ENCODE data around the gene PNPLA6. TPM values are rescaled to one million over a fixed set of nuclear protein-coding genes. Genes with fewer than 3 reads are reported as not detected.
A peak's percentile ranks its signal among the peaks of the same experiment; 100 is the strongest.

The PNPLA6 gene
- total and polyA plus RNA-seq, 2 of the 13 experiments (the other 11 are each of a cell fraction or from before 2014, with no cell fraction given): 24.9 to 28.2 TPM

- no peak for TF ChIP-seq ZNF839 (CRISPR knock-in tag; IDR thresholded peaks at IDR 0.05; ENCODE audit: borderline replicate concordance)
- TF ChIP-seq SETDB1 (CRISPR knock-in tag; IDR thresholded peaks at IDR 0.05; ENCODE audit: borderline replicate concordance): no peak
- no peak for TF ChIP-seq AGO1 (IDR thresholded peaks at IDR 0.05; ENCODE audit: low read depth, low read length, poor library complexity, severe bottlenecking)
- peak; percentile 94; the same call in 1 of the 2 replicates for TF ChIP-seq FOXC1 (CRISPR knock-in tag; IDR thresholded peaks at IDR 0.05; ENCODE audit: borderline replicate concordance)
- peak; percentile 95 for TF ChIP-seq ATF3 (CRISPR knock-in tag; IDR thresholded peaks at IDR 0.05)
- peak; percentile 70; the same call in 1 of the 2 replicates for TF ChIP-seq TFDP1 (CRISPR knock-in tag; IDR thresholded peaks at IDR 0.05; ENCODE audit: borderline replicate concordance)
- TF ChIP-seq IRF1 (CRISPR knock-in tag; IDR thresholded peaks at IDR 0.05; ENCODE audit: low read depth): 0 out of 2 replicates have a peak, but pooled peaks have one; percentile 82
- peak; percentile 99 for TF ChIP-seq SATB2 (CRISPR knock-in tag; IDR thresholded peaks at IDR 0.05)
- peak; percentile 79 for TF ChIP-seq FOSL1 (CRISPR knock-in tag; IDR thresholded peaks at IDR 0.05; ENCODE audit: borderline replicate concordance)
- TF ChIP-seq GATAD1 (CRISPR knock-in tag; IDR thresholded peaks at IDR 0.05): peak; percentile 77
- no peak for TF ChIP-seq HMGA1 (CRISPR knock-in tag; conservative IDR thresholded peaks at IDR 0.05)
- no peak for TF ChIP-seq HNF1A (IDR thresholded peaks at IDR 0.05; ENCODE audit: low read depth)
- peak; percentile 38; the same call in 1 of the 2 replicates for TF ChIP-seq HNF1A (CRISPR knock-in tag; IDR thresholded peaks at IDR 0.05; ENCODE audit: borderline replicate concordance)
- TF ChIP-seq ZNF574 (CRISPR knock-in tag; IDR thresholded peaks at IDR 0.05): peak; percentile 89
- peak; percentile 73; the same call in 1 of the 2 replicates for TF ChIP-seq MEIS1 (CRISPR knock-in tag; IDR thresholded peaks at IDR 0.05; ENCODE audit: borderline replicate concordance)
- TF ChIP-seq CAMTA2 (CRISPR knock-in tag; IDR thresholded peaks at IDR 0.05; ENCODE audit: borderline replicate concordance): peak; percentile 99
- peak; percentile 100 for TF ChIP-seq SMAD3 (CRISPR knock-in tag; IDR thresholded peaks at IDR 0.05)
Measured at GRCh38 chr19:7562646-7563393, 27.3 kb downstream of the PNPLA6 start (continued).

All from HepG2 (cell line).